Loucy (cell line): ENCODE measurements around the gene IL36B.

Source experiments
- CTCF ChIP-seq: fragments of 200-600 bp; sonication (generic); conservative IDR thresholded peaks from 2 replicates; pipeline ENCODE4 v1.5.1; 2014; ENCODE audit warnings: mild to moderate bottlenecking, antibody characterized with exemption, low read length
- EZH2phosphoT487 ChIP-seq: fragments of 200-600 bp; IDR thresholded peaks from 2 replicates; pipeline ENCODE4 v1.6.1; 2018; ENCODE audit warnings: antibody characterized with exemption, mild to moderate bottlenecking, moderate library complexity, borderline replicate concordance

- TF ChIP-seq CTCF (no peak), EZH2phosphoT487 (no peak)
Measured at GRCh38 chr2:113067681-113068080, 15.0 kb upstream of the IL36B start, which contains the start of gene IL1F10.
